ENCODE results near the gene OXA1L.

DNA sequence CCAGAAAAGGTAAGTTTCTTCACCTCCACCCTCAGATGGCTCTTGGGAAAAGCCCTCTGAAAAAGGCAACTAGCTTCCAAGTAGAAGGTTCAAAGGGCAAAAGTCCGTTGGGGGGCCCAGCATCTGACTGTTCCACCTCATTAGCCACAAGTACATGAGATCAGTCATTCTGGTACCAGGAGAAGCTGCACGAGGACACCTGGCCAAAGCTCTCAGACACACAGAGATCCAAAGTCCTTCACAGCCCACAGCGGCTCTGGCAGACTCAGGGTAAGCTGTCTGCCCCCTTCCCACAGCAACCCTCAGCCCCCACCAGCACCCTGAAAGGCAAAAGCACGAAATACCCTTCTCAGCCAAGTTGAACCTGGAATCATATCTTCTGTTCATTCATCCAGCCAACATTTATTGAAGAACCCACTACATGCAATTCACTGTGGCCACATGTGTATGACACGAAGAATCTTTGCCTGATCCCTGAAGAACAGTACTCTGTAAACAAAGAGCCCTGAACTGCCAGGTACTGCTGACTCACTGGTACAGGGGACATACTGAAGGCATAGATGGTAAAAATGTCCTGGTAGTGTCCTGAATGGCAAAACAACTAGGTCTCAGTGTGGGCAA is 29.7 kb downstream of the OXA1L start:
- TF ChIP-seq CTCF (optimal IDR thresholded peaks at IDR 0.05 in 1 of 3, IDR thresholded peaks at IDR 0.05 in 1 of 3, conservative IDR thresholded peaks at IDR 0.05 in 1 of 3; ENCODE audit: extremely low read depth in 1 of 3, insufficient read depth in 2 of 3, low read length in 3 of 3) = no peak
- TF ChIP-seq EZH2 (IDR thresholded peaks at IDR 0.05; ENCODE audit: low read length) = no peak

All from keratinocyte (primary cell).